Measurements from ENCODE around the gene SELPLG. TPM values are rescaled to one million over a fixed set of nuclear protein-coding genes. Genes with fewer than 3 reads are reported as not detected.
A peak's percentile ranks its signal among the peaks of the same experiment; 100 is the strongest.

The SELPLG gene
- total and polyA plus RNA-seq, 2 of the 4 experiments (the other 2 are of a cell fraction): 3.2 to 10.8 TPM

- Histone ChIP-seq H4K20me1 (ENCODE audit: insufficient read depth, low read length) (no peaks in the 10 kb centered on the region), H4K91ac (ENCODE audit: insufficient read depth, low read depth, low read length) (no peak overlapping the region), H4K5ac (ENCODE audit: low read depth, low read length) (no peak overlapping the region), H3K36me3 (ENCODE audit: control insufficient read depth, insufficient read depth, low read length) (no peaks in the 10 kb centered on the region), H3K4me3 (ENCODE audit: insufficient read depth, low read depth, low read length) (no peak overlapping the region), H2AFZ (replicated peaks; ENCODE audit: low read length, poor library complexity) (peak overlapping the region; percentile 59), H3K4ac (ENCODE audit: low read depth, low read length) (peak overlapping the region; percentile 20), H3K9me3 (ENCODE audit: control insufficient read depth, insufficient read depth, low read length) (no peaks in the 10 kb centered on the region), H2BK120ac (ENCODE audit: low read depth, low read length) (0 out of 2 replicates have a peak overlapping the region, but pooled peaks have one; percentile 6), H3K9me1 (ENCODE audit: insufficient read depth, low read length) (no peaks in the 10 kb centered on the region), H3K23ac (ENCODE audit: low read depth, low read length) (no peak overlapping the region), H3K18ac (ENCODE audit: low read depth, low read length) (no peak overlapping the region), H3K9ac (ENCODE audit: low read depth, low read length) (no peak overlapping the region), H2BK20ac (ENCODE audit: low read depth, low read length) (no peak overlapping the region), H2AK9ac (replicated peaks; ENCODE audit: low read depth, low read length, poor library complexity) (no peak overlapping the region), H2BK5ac (ENCODE audit: low read depth, low read length, poor library complexity, severe bottlenecking) (no peak overlapping the region), H3K4me1 (ENCODE audit: control insufficient read depth, insufficient read depth, low read length) (peaks cover 6% of the 10 kb centered on the region; the same call in 1 of the 2 replicates), H3K27ac (ENCODE audit: insufficient read depth, low read length) (no peak overlapping the region), H3K14ac (replicated peaks; ENCODE audit: low read depth, low read length) (no peak overlapping the region), H3K4me2 (ENCODE audit: low read depth, low read length) (no peak overlapping the region), H3K56ac (ENCODE audit: extremely low read depth, insufficient read depth, low read length) (no peak overlapping the region), H3K27me3 (ENCODE audit: control insufficient read depth, insufficient read depth, low read length) (no peaks in the 10 kb centered on the region), H4K8ac (ENCODE audit: low read depth in 2 of 2, low read length in 2 of 2) (no peak overlapping the region), H2AK5ac (ENCODE audit: low read depth, low read length) (peak overlapping the region; percentile 5; the same call in 1 of the 2 replicates), H2BK15ac (ENCODE audit: low read depth, low read length) (no peak overlapping the region; the same call in 2 of the 3 replicates), H3K79me1 (ENCODE audit: low read depth in 1 of 2, low read length in 2 of 2) (no peaks in the 10 kb centered on the region)
- ATAC-seq (ENCODE audit: low read depth) (no peak), DNase-seq (no peak)
- WGBS, 2 experiments (ENCODE audit: extremely low coverage in 2 of 2, insufficient read length in 1 of 2): 50% methylated on average over 9 of the region's 14 CpGs; no CpG with 5 or more reads in 1 of the 2 experiments
- no TSS peak for BruUV-seq (replicated peaks)
- CTCF ChIA-PET: interaction anchor here (0.6 kb wide), 3 partner anchors 87 to 735 kb away, joined by 3 read pairs; no protein-coding TSS in a partner anchor
- dilution Hi-C loops (cut with HindIII; ENCODE audit: low sequenced_read_pairs, unreplicated experiment): no loop called here
- in situ Hi-C loops (cut with MboI; ENCODE audit: low sequenced_read_pairs): no loop called here
- POLR2A ChIA-PET (ENCODE audit: unreplicated experiment): no interaction called here
- intact Hi-C loops (cut with micrococcal nuclease): no loop called here
- TF ChIP-seq BHLHE40 (IDR thresholded peaks at IDR 0.05; ENCODE audit: low read depth, low read length) (no peak), RAD21 (IDR thresholded peaks at IDR 0.05; ENCODE audit: low read length) (no peak), NFE2L2 (IDR thresholded peaks at IDR 0.05; ENCODE audit: low read depth, low read length) (no peak), RFX5 (IDR thresholded peaks at IDR 0.05; ENCODE audit: low read depth, low read length) (no peak), SMC3 (IDR thresholded peaks at IDR 0.05; ENCODE audit: low read depth, low read length) (no peak), USF2 (IDR thresholded peaks at IDR 0.05; ENCODE audit: low read depth, low read length) (no peak), FOS (IDR thresholded peaks at IDR 0.05; ENCODE audit: low read depth, low read length) (no peak), MXI1 (IDR thresholded peaks at IDR 0.05; ENCODE audit: borderline replicate concordance, low read depth, low read length) (no peak), CHD1 (IDR thresholded peaks at IDR 0.05; ENCODE audit: low read depth, low read length) (no peak), MAZ (IDR thresholded peaks at IDR 0.05; ENCODE audit: borderline replicate concordance, low read depth, low read length) (no peak), POLR2A (IDR thresholded peaks at IDR 0.05; ENCODE audit: low read depth, low read length) (no peak), MAFK (IDR thresholded peaks at IDR 0.05; ENCODE audit: low read depth, low read length) (no peak), RCOR1 (IDR thresholded peaks at IDR 0.05; ENCODE audit: insufficient replicate concordance, low read length) (no peak), ELK1 (IDR thresholded peaks at IDR 0.05; ENCODE audit: borderline replicate concordance, low read depth, low read length) (no peak), CEBPB (IDR thresholded peaks at IDR 0.05; ENCODE audit: low read depth, low read length) (no peak)
These were observed 29.3 kb downstream of the SELPLG start for GRCh38 chr12:108604208-108604941.

Data from IMR-90 (cell line).